H1 (cell line): ENCODE data around the gene SDF2. TPM values are rescaled to one million over a fixed set of nuclear protein-coding genes. Genes with fewer than 3 reads are reported as not detected.
"Not testable (repeated sequence)": the region's sequence is repeated elsewhere in the genome, so short reads cannot be mapped to it uniquely, and the experiment has no call there.

ENCODE experiments used
- CTCF ChIA-PET: fragments of 300-600 bp; sonication (Branson Sonifier 250); formaldehyde crosslinking; loops from one replicate; lab custom pipeline; 2021; ENCODE audit not compliant: partially characterized antibody; lab: Charles Lee
- POLR2A ChIA-PET: fragments of 300-600 bp; sonication (Branson Sonifier 250); formaldehyde crosslinking; loops from one replicate; lab custom pipeline; 2021; ENCODE audit warnings: inconsistent platforms; ENCODE audit not compliant: partially characterized antibody; lab: Charles Lee
- DNase-seq, 2 experiments: peaks; one replicate each; pipeline versions ENCODE4 v3.0.0 to v3.0.0-alpha.2; 2010 to 2022; ENCODE audit warnings: low spot score in 2 of 2, low read depth in 1 of 2, mixed read lengths in 1 of 2
- FAIRE-seq: peaks from 2 replicates; lab custom pipeline; 2011; peaks lifted over from hg19 to GRCh38; lab: Jason Lieb, UNC
- H2AFZ ChIP-seq: 2 replicates; pipeline ENCODE4 v1.8.1; 2012; ENCODE audit warnings: low read length, inconsistent platforms
- H2AK5ac ChIP-seq: 2 replicates; pipeline ENCODE4 v1.6.1; 2013; ENCODE audit warnings: low read depth, low read length
- H2BK120ac ChIP-seq: replicated peaks from 2 replicates; pipeline ENCODE3; 2013; ENCODE audit warnings: low read depth, low read length, inconsistent platforms
- H2BK12ac ChIP-seq: 2 replicates; pipeline ENCODE4 v1.6.1; 2013; ENCODE audit warnings: low read depth, low read length
- H2BK15ac ChIP-seq: 2 replicates; pipeline ENCODE4 v1.6.1; 2013; ENCODE audit warnings: low read length
- H2BK20ac ChIP-seq: 2 replicates; pipeline ENCODE4 v1.6.1; 2013; ENCODE audit warnings: low read length
- H2BK5ac ChIP-seq: 2 replicates; pipeline ENCODE4 v1.6.1; 2013; ENCODE audit warnings: low read depth, low read length
- H3K14ac ChIP-seq: 2 replicates; pipeline ENCODE4 v1.6.1; 2013; ENCODE audit warnings: inconsistent platforms; ENCODE audit not compliant: insufficient read length
- H3K18ac ChIP-seq: 2 replicates; pipeline ENCODE4 v1.6.1; 2013; ENCODE audit warnings: low read length; ENCODE audit errors: extremely low read depth
- H3K23ac ChIP-seq: 2 replicates; pipeline ENCODE4 v1.6.1; 2013; ENCODE audit warnings: inconsistent platforms; ENCODE audit not compliant: insufficient read length
- H3K23me2 ChIP-seq: 2 replicates; pipeline ENCODE4 v1.6.1; 2013; ENCODE audit warnings: low read depth, low read length
- H3K27ac ChIP-seq: 2 replicates; pipeline ENCODE4 v1.6.1; 2011; ENCODE audit warnings: low read depth, low read length, inconsistent platforms
- H3K27me3 ChIP-seq, 4 experiments: replicated peaks in 1 of 4; 1 replicate in 1 of 4; 2 replicates in 3 of 4; pipeline versions ENCODE4 v1.6.1 to v1.8.1; 2011 to 2013; ENCODE audit warnings: low read length in 3 of 4, mild to moderate bottlenecking in 3 of 4, inconsistent platforms in 2 of 4, mixed read lengths in 2 of 4, moderate library complexity in 1 of 4; ENCODE audit not compliant: control insufficient read depth in 3 of 4, insufficient read depth in 3 of 4; ENCODE audit errors: extremely low read depth in 1 of 4
- H3K36me3 ChIP-seq, 4 experiments: 2 replicates each; pipeline versions ENCODE4 v1.6.1 to v1.8.1; 2011 to 2013; ENCODE audit warnings: mild to moderate bottlenecking in 4 of 4, low read length in 3 of 4, moderate library complexity in 2 of 4, control low read depth in 1 of 4, inconsistent platforms in 1 of 4; ENCODE audit not compliant: insufficient read depth in 4 of 4, control insufficient read depth in 2 of 4
- H3K4ac ChIP-seq: replicated peaks from 2 replicates; pipeline ENCODE3; 2013; ENCODE audit warnings: low read length, low read depth, mixed read lengths, inconsistent platforms; ENCODE audit not compliant: insufficient read length
- H3K4me1 ChIP-seq, 4 experiments: replicated peaks in 1 of 4; 1 replicate in 1 of 4; 2 replicates in 3 of 4; pipeline versions ENCODE4 v1.6.1 to v1.8.1; 2011 to 2013; ENCODE audit warnings: low read length in 3 of 4, inconsistent platforms in 2 of 4, mixed read lengths in 1 of 4; ENCODE audit not compliant: insufficient read depth in 4 of 4, control insufficient read depth in 3 of 4
- H3K4me2 ChIP-seq, 2 experiments: 2 replicates each; pipeline versions ENCODE4 v1.6.1 to v1.8.1; 2011 to 2013; ENCODE audit warnings: low read depth in 2 of 2, low read length in 2 of 2, control low read depth in 1 of 2, inconsistent platforms in 1 of 2, mild to moderate bottlenecking in 1 of 2; ENCODE audit not compliant: insufficient read depth in 1 of 2
- H3K4me3 ChIP-seq, 4 experiments: fragments of 200-600, 300-600 bp in 1 of 4; sonication (generic), shearing (Covaris generic), sonication (Bioruptor Twin) in 1 of 4; 2 replicates each; pipeline versions ENCODE4 v1.5.1 to v1.8.1; 2011 to 2016; ENCODE audit warnings: low read length in 4 of 4, low read depth in 3 of 4, control low read depth in 2 of 4, inconsistent platforms in 2 of 4, mild to moderate bottlenecking in 2 of 4, mixed read lengths in 1 of 4, moderate library complexity in 1 of 4; ENCODE audit not compliant: insufficient read depth in 2 of 4; ENCODE audit errors: extremely low read depth in 1 of 4
- H3K56ac ChIP-seq: replicated peaks from 2 replicates; pipeline ENCODE3; 2013; ENCODE audit warnings: low read depth, mild to moderate bottlenecking, mixed read lengths, low read length, inconsistent platforms; ENCODE audit not compliant: insufficient read length
- H3K79me1 ChIP-seq: 2 replicates; pipeline ENCODE4 v1.6.1; 2013; ENCODE audit warnings: low read depth, low read length, control low read depth
- H3K79me2 ChIP-seq, 2 experiments: 2 replicates each; pipeline versions ENCODE4 v1.6.1 to v1.8.1; 2012 to 2013; ENCODE audit warnings: low read length in 2 of 2, mild to moderate bottlenecking in 2 of 2, inconsistent platforms in 1 of 2; ENCODE audit not compliant: insufficient read depth in 2 of 2, control insufficient read depth in 1 of 2
- H3K9ac ChIP-seq, 4 experiments: replicated peaks in 1 of 4; 1 replicate in 1 of 4; 2 replicates in 3 of 4; pipeline versions ENCODE4 v1.6.1 to v1.8.1; 2011 to 2013; ENCODE audit warnings: low read depth in 3 of 4, low read length in 3 of 4, control low read depth in 2 of 4, mild to moderate bottlenecking in 2 of 4, moderate library complexity in 2 of 4, inconsistent platforms in 1 of 4; ENCODE audit errors: extremely low read depth in 1 of 4
- H3K9me3 ChIP-seq, 2 experiments: 2 replicates each; pipeline versions ENCODE4 v1.6.1 to v1.8.1; 2012 to 2013; ENCODE audit warnings: mild to moderate bottlenecking in 2 of 2, moderate library complexity in 2 of 2, control low read depth in 1 of 2, inconsistent platforms in 1 of 2, low read depth in 1 of 2, low read length in 1 of 2, mixed read lengths in 1 of 2; ENCODE audit not compliant: insufficient read depth in 2 of 2
- H4K20me1 ChIP-seq, 2 experiments: replicated peaks in 1 of 2; 2 replicates each; pipeline versions ENCODE3 to v1.8.1; 2011 to 2013; ENCODE audit warnings: inconsistent platforms in 2 of 2, low read length in 2 of 2, mild to moderate bottlenecking in 1 of 2; ENCODE audit not compliant: insufficient read depth in 2 of 2, control insufficient read depth in 1 of 2
- H4K5ac ChIP-seq: 2 replicates; pipeline ENCODE4 v1.6.1; 2013; ENCODE audit warnings: low read length, low read depth, mixed read lengths, inconsistent platforms; ENCODE audit not compliant: insufficient read length
- H4K8ac ChIP-seq: 2 replicates; pipeline ENCODE4 v1.8.0; 2013; ENCODE audit warnings: mild to moderate bottlenecking, moderate library complexity, low read length, inconsistent platforms; ENCODE audit not compliant: insufficient read depth; ENCODE audit errors: extremely low read depth
- H4K91ac ChIP-seq: replicated peaks from 2 replicates; pipeline ENCODE3; 2013; ENCODE audit warnings: low read length, mixed read lengths, inconsistent platforms; ENCODE audit not compliant: insufficient read length
- WGBS, 2 experiments: shearing (Covaris generic) in 1 of 2; methylation state at CpG; one replicate each; pipeline versions ENCODE4 v1.1.6 to v1.1.7; 2013 to 2015; ENCODE audit warnings: low lambda C conversion rate in 2 of 2, mixed read lengths in 2 of 2, inconsistent platforms in 1 of 2, low coverage in 1 of 2, missing lambda C conversion rate in 1 of 2; ENCODE audit not compliant: insufficient replicate concordance in 2 of 2, insufficient coverage in 1 of 2, insufficient read length in 1 of 2; ENCODE audit errors: extremely low coverage in 1 of 2, missing lambda C conversion rate in 1 of 2; 5-methylcytosine and 5-hydroxymethylcytosine counted together
- polyA plus RNA-seq, 7 experiments: library from polyadenylated mRNA; depleted of rRNA in 3 of 7; stranded (reverse) in 5 of 7; unstranded in 2 of 7; fragments of >200 nt in 5 of 7; fragments of 200-250 nt in 2 of 7; gene quantifications; 1 replicate in 5 of 7; 2 replicates in 1 of 7; 4 replicates in 1 of 7; pipeline versions ENCODE4 v1.2.1 to v1.2.3, GENCODE V29; 2011 to 2013; ENCODE audit warnings: missing spikeins in 2 of 7, mixed read lengths in 2 of 7
- total RNA-seq: library from RNA; stranded (reverse); fragmentation: NEBNext Ultra II Directional; extraction: Animal tissue kit (Norgen Biotek cat#: 25700); gene quantifications from 2 replicates; pipeline ENCODE4 v1.2.1, GENCODE V29; 2021

The SDF2 gene
- total and polyA plus RNA-seq, 2 of the 8 experiments (the other 6 are each of a cell fraction or from before 2014, with no cell fraction given) = 44.8 to 65.4 TPM

DNA sequence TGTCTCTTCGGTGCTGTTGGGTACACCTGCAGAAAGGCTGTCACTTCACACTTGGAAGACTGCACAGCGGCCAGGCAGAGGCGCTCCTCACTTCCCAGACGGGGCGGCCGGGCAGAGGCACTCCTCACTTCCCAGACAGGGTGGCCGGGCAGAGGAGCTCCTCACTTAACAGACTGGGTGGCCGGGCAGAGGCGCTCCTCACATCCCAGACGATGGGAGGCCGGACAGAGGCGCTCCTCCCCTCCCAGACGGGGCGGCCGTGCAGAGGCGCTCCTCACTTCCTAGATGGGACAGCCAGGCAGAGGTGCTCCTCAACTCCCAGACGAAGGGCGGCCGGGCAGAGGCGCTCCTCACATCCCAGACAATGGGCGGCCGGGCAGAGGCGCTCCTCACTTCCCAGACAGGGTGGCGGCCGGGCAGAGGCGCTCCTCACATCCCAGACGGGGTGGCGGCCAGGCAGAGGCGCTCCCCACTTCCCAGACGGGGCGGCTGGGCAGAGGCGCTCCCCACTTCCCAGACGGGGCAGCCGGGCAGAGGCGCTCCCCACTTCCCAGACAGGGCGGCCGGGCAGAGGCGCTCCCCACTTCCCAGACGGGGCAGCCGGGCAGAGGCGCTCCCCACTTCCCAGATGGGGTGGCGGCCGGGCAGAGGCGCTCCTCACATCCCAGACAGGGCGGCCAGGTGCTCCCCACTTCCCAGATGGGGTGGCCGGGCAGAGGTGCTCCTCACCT lies 2.8 kb downstream of the SDF2 start:
- H4K91ac ChIP-seq, H2BK20ac ChIP-seq, H3K23me2 ChIP-seq, H3K9ac ChIP-seq, H2AK5ac ChIP-seq, H3K4me1 ChIP-seq, H4K20me1 ChIP-seq, DNase-seq, H2BK15ac ChIP-seq, H2BK5ac ChIP-seq, H3K27ac ChIP-seq, H3K79me1 ChIP-seq, H3K18ac ChIP-seq, H4K5ac ChIP-seq, FAIRE-seq, H3K4me2 ChIP-seq, H3K56ac ChIP-seq, H3K14ac ChIP-seq, H2BK120ac ChIP-seq, H3K4ac ChIP-seq, H2BK12ac ChIP-seq, H3K23ac ChIP-seq, H2AFZ ChIP-seq, H3K27me3 ChIP-seq, H3K4me3 ChIP-seq, H4K8ac ChIP-seq: not testable (repeated sequence)
- peaks cover 0 to 17% of the 10 kb centered on the region in 2 experiments; a peak in 3 of 4 replicates for H3K9me3 ChIP-seq
- CTCF ChIA-PET = interaction anchor here (0.8 kb wide), 1 partner anchor 53 kb away, joined by 3 read pairs; no protein-coding TSS in a partner anchor
- WGBS, 2 experiments = 98% methylated on average over 11 of the region's 46 CpGs; no CpG with 5 or more reads in 1 of the 2 experiments
- POLR2A ChIA-PET = interaction anchor here (1.0 kb wide), 1 partner anchor 12 kb away, joined by 3 read pairs; no protein-coding TSS in a partner anchor
- H3K36me3 ChIP-seq = peaks cover 0 to 25% (median 9%) of the 10 kb centered on the region in 4 experiments; a peak in 5 of 8 replicates
- H3K79me2 ChIP-seq = peaks cover 17 to 50% of the 10 kb centered on the region in 2 experiments; a peak in 3 of 4 replicates
